OCI-LY3 (cell line): Measurements from ENCODE around the gene KDM4B.

Experiments
- CTCF ChIP-seq: fragments of 200-600, 300-600 bp; sonication (generic); IDR thresholded peaks from 2 replicates; pipeline ENCODE4 v1.5.1; 2014; ENCODE audit warnings: antibody characterized with exemption, low read length, low read depth
- EZH2phosphoT487 ChIP-seq: fragments of 200-600 bp; shearing (Covaris generic); IDR thresholded peaks from 2 replicates; pipeline ENCODE4 v1.6.1; 2018; ENCODE audit warnings: antibody characterized with exemption, mixed run types, low read depth

- TF ChIP-seq CTCF (no peak), EZH2phosphoT487 (no peak)
Observed at GRCh38 chr19:5118026-5118425, 149.1 kb downstream of the KDM4B start.
